NB4 (cell line): Measurements from ENCODE around the gene NDUFAF2.
A peak's percentile ranks its signal among the peaks of the same experiment; 100 is the strongest.

Experiments used
- CTCF ChIP-seq: IDR thresholded peaks from one replicate; pipeline ENCODE4 v1.5.1; 2012; ENCODE audit warnings: low read depth, low read length
- MAX ChIP-seq: IDR thresholded peaks from 2 replicates; pipeline ENCODE4 v1.6.1; 2011; ENCODE audit warnings: low read depth, low read length
- MYC ChIP-seq: IDR thresholded peaks from 2 replicates; pipeline ENCODE4 v1.6.1; 2011; ENCODE audit warnings: low read depth, low read length
- POLR2A ChIP-seq: IDR thresholded peaks from 2 replicates; pipeline ENCODE4 v1.6.1; 2011; ENCODE audit warnings: mild to moderate bottlenecking; ENCODE audit not compliant: insufficient read length; ENCODE audit errors: extremely low read depth

GRCh38 chr5:60944904-60945812 is at the start of gene NDUFAF2, which contains the start of gene ERCC8:
- TF ChIP-seq CTCF (no peak), POLR2A (peak; percentile 64), MAX (peak; percentile 61; the same call in 1 of the 2 replicates), MYC (peak; percentile 53)
